ENCODE measurements around the gene TTLL11. TPM values are rescaled to one million over a fixed set of nuclear protein-coding genes. Genes with fewer than 3 reads are reported as not detected.
"Not testable (repeated sequence)": the region's sequence is repeated elsewhere in the genome, so short reads cannot be mapped to it uniquely, and the experiment has no call there.

The TTLL11 gene
- total and polyA plus RNA-seq, 5 donors from 2014 or later, result 2.0 to 6.1 (median 3.5) TPM

DNA sequence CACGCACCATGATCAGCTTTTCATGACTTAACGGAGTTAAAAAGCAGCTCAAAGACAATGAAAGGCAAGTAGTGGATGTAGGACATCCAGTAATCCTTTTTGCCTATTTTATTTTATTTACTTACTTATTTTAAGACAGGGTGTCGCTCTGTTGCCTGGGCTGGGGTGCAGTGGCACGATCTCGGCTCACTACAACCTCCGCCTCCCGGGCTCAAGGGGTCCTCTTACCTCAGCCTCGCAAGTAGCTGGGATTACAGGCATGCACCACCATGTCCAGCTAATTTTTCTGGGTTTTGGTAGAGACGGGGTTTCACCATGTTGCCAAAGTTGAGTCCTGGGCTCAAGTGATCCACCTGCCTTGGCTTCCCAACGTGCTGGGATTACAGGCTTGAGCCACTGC lies 292.7 kb downstream of the TTLL11 start:
- H3K4me1 Mint-ChIP-seq, result no peaks in the 10 kb centered on the region
- H3K4me3 Mint-ChIP-seq, result no peak overlapping the region
- DNase-seq (no peak), ATAC-seq (ENCODE audit: low read depth in 2 of 2) (no peak)
- Histone ChIP-seq H3K27ac (ENCODE audit: insufficient read depth, low read length, poor library complexity, severe bottlenecking) (no peak overlapping the region), H3K27me3 (ENCODE audit: control insufficient read depth, insufficient read depth, low read length) (no peaks in the 10 kb centered on the region), H3K36me3 (ENCODE audit: control insufficient read depth, insufficient read depth, low read length) (no peaks in the 10 kb centered on the region), H3K4me1 (ENCODE audit: control insufficient read depth, insufficient read depth, low read length, poor library complexity, severe bottlenecking) (no peaks in the 10 kb centered on the region), H3K4me3 (ENCODE audit: low read depth, low read length) (no peak overlapping the region), H3K9me3 (ENCODE audit: control insufficient read depth in 2 of 2, low read length in 2 of 2) (no peaks in the 10 kb centered on the region)
- no peak overlapping the region for H3K27ac Mint-ChIP-seq
- H3K27me3 Mint-ChIP-seq, result peaks cover 5% of the 10 kb centered on the region
- peaks cover 3% of the 10 kb centered on the region for H3K36me3 Mint-ChIP-seq
- peaks cover 0 to 13% (median 1%) of the 10 kb centered on the region in 7 donors for H3K9me3 Mint-ChIP-seq

DNA sequence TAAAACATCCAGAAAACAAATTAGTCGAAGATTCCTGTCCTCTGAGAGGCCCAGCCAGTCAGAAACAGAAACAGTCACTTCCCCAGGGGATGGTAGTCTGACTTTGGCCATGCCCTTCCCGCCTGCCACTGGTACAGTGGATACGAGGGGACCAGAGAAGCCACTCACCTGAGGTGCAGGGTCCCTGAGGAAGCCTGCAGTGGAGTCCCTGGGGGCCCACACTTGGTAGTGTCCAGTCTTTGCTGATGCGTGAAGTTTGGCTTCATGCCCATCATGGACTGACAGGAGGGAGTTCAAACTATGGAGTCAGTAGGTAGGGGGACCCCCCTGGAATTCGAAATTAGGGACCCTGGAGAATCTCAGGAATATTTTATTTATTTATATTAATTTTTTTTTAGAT lies 294.2 kb downstream of the TTLL11 start:
- Mint-ChIP-seq H3K9me3 (peaks cover 0 to 1% (median under 1%) of the 10 kb centered on the region in 7 donors), H3K27ac (no peak overlapping the region), H3K27me3 (peaks cover 5% of the 10 kb centered on the region), H3K36me3 (peaks cover 3% of the 10 kb centered on the region), H3K4me3 (no peak overlapping the region), H3K4me1 (no peaks in the 10 kb centered on the region)
- Histone ChIP-seq H3K9me3 (ENCODE audit: control insufficient read depth in 2 of 2, low read length in 2 of 2) (no peaks in the 10 kb centered on the region), H3K27me3 (ENCODE audit: control insufficient read depth, insufficient read depth, low read length) (no peaks in the 10 kb centered on the region), H3K27ac (ENCODE audit: insufficient read depth, low read length, poor library complexity, severe bottlenecking) (no peak overlapping the region), H3K4me3 (ENCODE audit: low read depth, low read length) (no peak overlapping the region), H3K4me1 (ENCODE audit: control insufficient read depth, insufficient read depth, low read length, poor library complexity, severe bottlenecking) (no peaks in the 10 kb centered on the region), H3K36me3 (ENCODE audit: control insufficient read depth, insufficient read depth, low read length) (no peaks in the 10 kb centered on the region)
- ATAC-seq (ENCODE audit: low read depth in 2 of 2) (no peak), DNase-seq (no peak)

DNA sequence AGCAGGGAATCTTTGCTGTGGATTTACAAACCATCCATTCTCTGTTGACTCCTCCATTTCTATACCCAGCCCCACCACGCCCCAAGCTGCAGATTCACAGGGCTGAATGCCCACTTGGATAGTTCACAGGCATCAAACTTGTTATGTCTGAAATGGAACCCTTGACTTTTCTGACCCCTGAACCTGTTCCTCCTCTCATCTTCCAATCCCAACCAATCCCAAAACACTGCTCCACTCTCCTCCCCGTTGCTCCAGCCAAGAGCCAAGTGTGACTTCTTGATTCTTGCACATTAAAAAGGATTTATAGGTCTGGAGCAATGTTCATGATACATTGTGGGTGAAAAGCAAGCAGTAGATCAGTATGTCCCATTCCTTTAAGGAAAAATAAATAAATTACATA lies 296.0 kb downstream of the TTLL11 start:
- no peaks in the 10 kb centered on the region for H3K27me3 ChIP-seq (ENCODE audit: control insufficient read depth, insufficient read depth, low read length)
- H3K9me3 Mint-ChIP-seq, result peaks cover 0 to 1% (median 0%) of the 10 kb centered on the region in 7 donors
- ATAC-seq (ENCODE audit: low read depth in 2 of 2) (no peak), DNase-seq (no peak)
- H3K4me3 Mint-ChIP-seq, result no peak overlapping the region
- H3K27ac Mint-ChIP-seq, result no peak overlapping the region
- H3K4me1 Mint-ChIP-seq, result no peaks in the 10 kb centered on the region
- no peak overlapping the region for H3K27ac ChIP-seq (ENCODE audit: insufficient read depth, low read length, poor library complexity, severe bottlenecking)
- no peaks in the 10 kb centered on the region for H3K36me3 ChIP-seq (ENCODE audit: control insufficient read depth, insufficient read depth, low read length)
- no peak overlapping the region for H3K4me3 ChIP-seq (ENCODE audit: low read depth, low read length)
- no peaks in the 10 kb centered on the region for H3K4me1 ChIP-seq (ENCODE audit: control insufficient read depth, insufficient read depth, low read length, poor library complexity, severe bottlenecking)
- H3K36me3 Mint-ChIP-seq, result peaks cover 3% of the 10 kb centered on the region
- H3K27me3 Mint-ChIP-seq, result peaks cover 5% of the 10 kb centered on the region
- no peaks in the 10 kb centered on the region for H3K9me3 ChIP-seq (ENCODE audit: control insufficient read depth in 2 of 2, low read length in 2 of 2)

DNA sequence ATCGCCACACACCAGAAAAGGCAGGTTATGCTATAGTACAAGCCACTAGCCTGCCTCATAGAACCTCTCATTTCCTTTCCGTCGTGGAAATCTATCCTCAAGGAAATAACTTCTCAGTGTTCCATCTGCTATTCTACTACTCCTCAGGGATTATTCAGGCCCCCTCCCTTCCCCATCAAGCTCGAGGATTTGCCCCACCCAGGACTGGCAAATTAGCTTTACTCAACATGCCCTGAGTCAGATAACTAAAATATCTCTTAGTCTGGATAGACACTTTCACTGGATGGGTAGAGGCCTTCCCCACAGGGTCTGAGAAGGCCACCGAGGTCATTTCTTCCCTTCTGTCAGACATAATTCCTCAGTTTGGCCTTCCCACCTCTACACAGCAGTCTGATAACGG lies 298.8 kb downstream of the TTLL11 start:
- H3K27ac Mint-ChIP-seq; H3K4me3 Mint-ChIP-seq; H3K9me3 ChIP-seq (ENCODE audit: control insufficient read depth in 2 of 2, low read length in 2 of 2); H3K9me3 Mint-ChIP-seq; H3K36me3 ChIP-seq (ENCODE audit: control insufficient read depth, insufficient read depth, low read length); H3K4me3 ChIP-seq (ENCODE audit: low read depth, low read length); H3K27me3 Mint-ChIP-seq; DNase-seq; H3K4me1 ChIP-seq (ENCODE audit: control insufficient read depth, insufficient read depth, low read length, poor library complexity, severe bottlenecking); ATAC-seq (ENCODE audit: low read depth in 2 of 2); H3K27me3 ChIP-seq (ENCODE audit: control insufficient read depth, insufficient read depth, low read length); H3K36me3 Mint-ChIP-seq; H3K27ac ChIP-seq (ENCODE audit: insufficient read depth, low read length, poor library complexity, severe bottlenecking); H3K4me1 Mint-ChIP-seq: not testable (repeated sequence)

DNA sequence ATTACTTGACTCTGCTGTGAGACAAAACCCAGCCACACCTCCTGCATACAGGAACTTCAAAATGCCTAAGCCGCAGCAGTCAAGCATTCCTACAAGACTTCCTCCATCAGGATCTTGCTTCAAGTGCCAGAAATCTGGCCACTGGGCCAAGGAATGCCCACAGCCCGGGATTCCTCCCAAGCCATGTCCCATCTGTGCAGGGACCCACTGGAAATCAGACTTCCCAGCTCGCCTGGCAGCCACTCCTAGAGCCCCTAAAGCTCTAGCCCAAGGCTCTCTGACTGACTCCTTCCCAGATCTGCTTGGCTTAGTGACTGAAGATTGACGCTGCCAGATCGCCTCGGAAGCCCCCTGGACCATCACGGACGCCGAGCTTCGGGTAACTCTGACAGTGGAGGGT lies 300.6 kb downstream of the TTLL11 start:
- H3K9me3 Mint-ChIP-seq; H3K4me3 ChIP-seq (ENCODE audit: low read depth, low read length); H3K27me3 ChIP-seq (ENCODE audit: control insufficient read depth, insufficient read depth, low read length); H3K27me3 Mint-ChIP-seq; H3K4me3 Mint-ChIP-seq; H3K36me3 ChIP-seq (ENCODE audit: control insufficient read depth, insufficient read depth, low read length); H3K27ac Mint-ChIP-seq; H3K4me1 Mint-ChIP-seq; H3K36me3 Mint-ChIP-seq; H3K9me3 ChIP-seq (ENCODE audit: control insufficient read depth in 2 of 2, low read length in 2 of 2); H3K27ac ChIP-seq (ENCODE audit: insufficient read depth, low read length, poor library complexity, severe bottlenecking); H3K4me1 ChIP-seq (ENCODE audit: control insufficient read depth, insufficient read depth, low read length, poor library complexity, severe bottlenecking); DNase-seq; ATAC-seq (ENCODE audit: low read depth in 2 of 2): not testable (repeated sequence)

DNA sequence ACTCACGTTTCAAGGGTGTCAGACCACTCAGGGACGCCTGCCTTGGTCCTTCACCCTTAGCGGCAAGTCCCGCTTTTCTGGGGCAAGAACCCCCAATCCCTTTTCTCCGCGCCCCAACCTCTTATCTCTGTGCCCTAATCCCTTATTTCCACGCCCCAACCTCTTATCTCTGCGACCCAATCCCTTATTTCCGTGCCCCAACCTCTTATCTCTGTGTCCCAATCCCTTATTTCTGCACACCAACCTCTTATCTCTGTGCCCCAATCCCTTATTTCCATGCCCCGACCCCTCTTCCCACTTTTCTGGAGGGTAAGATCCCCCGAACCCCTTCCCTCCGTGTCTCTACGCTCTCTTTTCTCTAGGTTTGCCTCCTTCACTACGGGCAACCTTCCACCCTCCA lies 302.3 kb downstream of the TTLL11 start:
- no peak overlapping the region for H3K4me3 ChIP-seq (ENCODE audit: low read depth, low read length)
- Mint-ChIP-seq H3K27ac (no peak overlapping the region), H3K9me3 (peaks cover 0 to 2% (median 0%) of the 10 kb centered on the region in 7 donors), H3K4me3 (no peak overlapping the region), H3K36me3 (no peaks in the 10 kb centered on the region), H3K4me1 (no peaks in the 10 kb centered on the region), H3K27me3 (peaks cover 4% of the 10 kb centered on the region)
- DNase-seq (no peak), ATAC-seq (ENCODE audit: low read depth in 2 of 2) (no peak)
- no peaks in the 10 kb centered on the region for H3K4me1 ChIP-seq (ENCODE audit: control insufficient read depth, insufficient read depth, low read length, poor library complexity, severe bottlenecking)
- H3K9me3 ChIP-seq (ENCODE audit: control insufficient read depth in 2 of 2, low read length in 2 of 2), result no peaks in the 10 kb centered on the region
- no peak overlapping the region for H3K27ac ChIP-seq (ENCODE audit: insufficient read depth, low read length, poor library complexity, severe bottlenecking)
- H3K36me3 ChIP-seq (ENCODE audit: control insufficient read depth, insufficient read depth, low read length), result no peaks in the 10 kb centered on the region
- H3K27me3 ChIP-seq (ENCODE audit: control insufficient read depth, insufficient read depth, low read length), result no peaks in the 10 kb centered on the region

DNA sequence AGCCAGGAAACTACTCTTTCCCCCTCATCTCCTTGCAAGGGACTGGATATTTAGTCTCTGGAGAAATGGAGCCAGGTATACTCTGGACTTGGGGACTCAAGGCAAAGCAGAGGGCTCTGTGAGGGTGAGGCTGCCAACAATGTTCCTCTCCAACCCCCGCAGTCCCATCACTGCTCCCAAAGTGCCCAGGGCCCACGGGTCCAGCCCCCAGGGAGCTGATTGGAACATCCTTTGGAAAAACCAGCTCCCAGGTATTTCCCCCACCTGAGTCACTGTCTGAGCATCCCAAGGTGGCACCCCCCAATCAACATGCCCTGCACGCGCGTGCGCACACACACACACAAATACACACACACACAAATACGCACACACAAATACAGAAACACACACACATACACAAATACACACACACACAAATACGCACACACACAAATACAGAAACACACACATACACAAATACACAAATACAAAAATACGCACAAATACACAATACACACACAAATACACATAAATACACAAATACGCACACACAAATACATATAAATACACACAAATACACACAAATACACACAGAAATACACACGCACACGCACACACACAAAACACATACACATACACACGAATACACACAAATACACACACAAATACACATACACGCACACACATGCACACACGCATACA lies 304.3 kb downstream of the TTLL11 start:
- no peaks in the 10 kb centered on the region for H3K36me3 Mint-ChIP-seq
- H3K9me3 ChIP-seq (ENCODE audit: control insufficient read depth in 2 of 2, low read length in 2 of 2), result no peaks in the 10 kb centered on the region
- H3K4me3 Mint-ChIP-seq, result no peak overlapping the region
- H3K9me3 Mint-ChIP-seq, result peaks cover 0 to 2% (median 0%) of the 10 kb centered on the region in 7 donors
- no peak overlapping the region for H3K27ac ChIP-seq (ENCODE audit: insufficient read depth, low read length, poor library complexity, severe bottlenecking)
- peak overlapping the region in 1 of 3 donors; percentile 39 for H3K27ac Mint-ChIP-seq
- H3K27me3 ChIP-seq (ENCODE audit: control insufficient read depth, insufficient read depth, low read length), result no peaks in the 10 kb centered on the region
- no peak overlapping the region for H3K4me3 ChIP-seq (ENCODE audit: low read depth, low read length)
- DNase-seq (no peak), ATAC-seq (ENCODE audit: low read depth in 2 of 2) (no peak)
- H3K4me1 Mint-ChIP-seq, result peaks cover 0 to 11% (median 2%) of the 10 kb centered on the region in 4 donors
- peaks cover 8% of the 10 kb centered on the region for H3K27me3 Mint-ChIP-seq
- no peaks in the 10 kb centered on the region for H3K36me3 ChIP-seq (ENCODE audit: control insufficient read depth, insufficient read depth, low read length)
- H3K4me1 ChIP-seq (ENCODE audit: control insufficient read depth, insufficient read depth, low read length, poor library complexity, severe bottlenecking), result peaks cover 8% of the 10 kb centered on the region

DNA sequence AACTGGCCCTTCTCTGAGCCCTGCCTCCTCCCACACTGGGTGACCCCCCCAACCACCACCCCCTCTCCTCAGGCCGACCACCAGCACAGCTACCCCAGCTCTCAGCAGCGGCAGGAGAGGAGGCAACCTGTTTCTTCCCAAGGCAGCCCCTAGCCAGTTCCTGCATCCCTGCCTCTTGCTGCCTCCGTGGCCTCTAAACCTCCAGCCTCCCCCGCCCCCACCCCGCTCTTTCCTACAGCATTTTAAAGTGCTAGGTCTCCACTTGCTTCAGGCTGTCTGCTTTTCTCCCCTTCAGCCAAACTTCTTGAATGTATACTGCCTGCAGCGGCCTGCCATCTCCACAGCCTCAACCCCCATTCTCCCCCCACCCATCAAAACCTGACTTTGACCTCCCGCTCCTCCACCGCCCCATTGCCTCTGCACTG lies 306.1 kb downstream of the TTLL11 start:
- Mint-ChIP-seq H3K27me3 (peaks cover 8% of the 10 kb centered on the region), H3K4me1 (peaks cover 0 to 20% (median 2%) of the 10 kb centered on the region in 4 donors), H3K36me3 (no peaks in the 10 kb centered on the region), H3K9me3 (peaks cover 0 to 2% (median 0%) of the 10 kb centered on the region in 7 donors), H3K4me3 (no peak overlapping the region), H3K27ac (no peak overlapping the region)
- no peaks in the 10 kb centered on the region for H3K36me3 ChIP-seq (ENCODE audit: control insufficient read depth, insufficient read depth, low read length)
- H3K4me1 ChIP-seq (ENCODE audit: control insufficient read depth, insufficient read depth, low read length, poor library complexity, severe bottlenecking), result peaks cover 12% of the 10 kb centered on the region
- H3K27me3 ChIP-seq (ENCODE audit: control insufficient read depth, insufficient read depth, low read length), result no peaks in the 10 kb centered on the region
- H3K9me3 ChIP-seq (ENCODE audit: control insufficient read depth in 2 of 2, low read length in 2 of 2), result no peaks in the 10 kb centered on the region
- ATAC-seq (ENCODE audit: low read depth in 2 of 2), result no peak
- no peak overlapping the region for H3K4me3 ChIP-seq (ENCODE audit: low read depth, low read length)
- no peak overlapping the region for H3K27ac ChIP-seq (ENCODE audit: insufficient read depth, low read length, poor library complexity, severe bottlenecking)
- DNase-seq, result no peak

Measured in CD4-positive, CD25-positive, alpha-beta regulatory T cell (primary cell).